Vagina (tissue), 2 donors: ENCODE data around the gene DOK5. TPM values are rescaled to one million over a fixed set of nuclear protein-coding genes. Genes with fewer than 3 reads are reported as not detected.

ENCODE experiments used
- DNase-seq, 2 donors: peaks; one replicate each; pipeline ENCODE4 v3.0.0-alpha.2; 2017; ENCODE audit errors: extremely low spot score in 2 of 2
- H3K27ac ChIP-seq: fragments of 200-600 bp; sonication (generic); one replicate; pipeline ENCODE4 v1.5.1; 2019
- H3K27me3 ChIP-seq: fragments of 200-600 bp; sonication (generic); one replicate; pipeline ENCODE4 v1.5.1; 2019
- H3K36me3 ChIP-seq, 2 donors: fragments of 200-600 bp; sonication (generic); one replicate each; pipeline ENCODE4 v1.5.1; 2017 to 2019
- H3K4me1 ChIP-seq: fragments of 200-600 bp; sonication (generic); one replicate; pipeline ENCODE4 v1.5.1; 2019
- H3K4me3 ChIP-seq, 2 donors: fragments of 200-600 bp; sonication (generic); 1 replicate in 1 of 2; 2 replicates in 1 of 2; pipeline ENCODE4 v1.5.1; 2016 to 2019
- H3K9me3 ChIP-seq: fragments of 200-600 bp; sonication (generic); one replicate; pipeline ENCODE4 v1.5.1; 2019
- POLR2A ChIP-seq, 2 donors: fragments of 450-650 bp; IDR thresholded peaks; one replicate each; pipeline ENCODE4 v1.6.1; 2017; ENCODE audit warnings: antibody characterized with exemption in 2 of 2, mild to moderate bottlenecking in 2 of 2, moderate library complexity in 2 of 2
- POLR2AphosphoS5 ChIP-seq, 2 donors: sonication (generic); formaldehyde crosslinking; IDR thresholded peaks; one replicate each; pipeline ENCODE4 v1.9.0; 2017; ENCODE audit warnings: antibody characterized with exemption in 2 of 2, mild to moderate bottlenecking in 2 of 2, low read depth in 1 of 2; ENCODE audit not compliant: insufficient read depth in 1 of 2
- intact Hi-C: fragments of 100-400 bp; cut with DNase I; formaldehyde crosslinking; loops from one replicate; pipeline ENCODE4 v1.15.1; 2023
- total RNA-seq: library from RNA; depleted of rRNA; stranded (reverse); fragments of >200 nt; gene quantifications from one replicate; pipeline ENCODE4 v1.2.3, GENCODE V29; 2016
- TF ChIP-seq, protein P1 (sequence below), 3 experiments: fragments of 450-650 bp in 2 of 3; fragments of 200-600 bp in 1 of 3; sonication (generic) in 1 of 3; IDR thresholded peaks; one replicate each; pipeline ENCODE4 v1.5.1; 2017 to 2019; ENCODE audit warnings: antibody characterized with exemption in 3 of 3, mild to moderate bottlenecking in 2 of 3, moderate library complexity in 2 of 3

The DOK5 gene
- total RNA-seq: 2.5 TPM

DNA sequence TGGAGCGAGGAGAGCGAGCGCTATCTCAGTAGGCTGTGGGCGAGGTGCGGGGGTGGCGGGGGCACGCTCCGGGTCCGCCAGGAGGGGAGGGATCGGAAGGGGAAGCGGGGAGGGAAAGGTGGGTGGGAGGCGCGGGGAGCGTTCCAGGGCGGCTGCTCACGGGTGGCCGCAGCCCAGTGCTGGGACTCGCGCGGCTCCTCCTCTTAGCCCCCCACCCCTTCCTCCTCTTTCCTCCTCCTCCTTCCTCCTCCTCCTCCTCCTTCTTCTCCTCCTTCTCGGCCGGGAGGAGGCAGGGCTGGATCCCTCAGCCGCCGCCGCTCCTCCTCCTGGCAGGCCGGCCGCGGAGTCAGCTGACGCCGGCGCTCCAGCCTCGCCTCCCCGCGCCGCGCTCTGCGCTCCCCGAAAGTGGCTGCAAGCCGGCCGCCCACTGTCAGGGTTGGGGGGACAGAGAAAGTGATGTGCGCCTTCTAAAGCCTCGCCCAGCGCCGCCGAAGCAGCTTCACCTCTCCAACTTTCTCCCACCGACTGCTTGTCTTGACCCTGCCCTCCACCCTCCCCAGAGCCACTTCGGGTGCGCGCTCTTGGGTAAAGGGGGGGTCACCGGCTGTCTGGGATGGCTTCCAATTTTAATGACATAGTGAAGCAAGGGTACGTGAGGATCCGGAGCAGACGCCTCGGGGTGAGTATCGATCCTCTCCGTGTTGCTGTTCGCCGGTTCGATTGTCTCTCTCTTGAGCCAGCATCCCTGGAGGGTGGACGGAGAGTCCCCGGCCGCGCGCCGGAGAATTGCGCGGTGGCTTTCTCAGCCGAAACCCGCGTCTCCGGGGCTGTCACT is at the start of gene DOK5:
TSS of gene DOK5 (plus strand) at position 260 of the 835 bp plus-strand sequence. CDS start at position 614, 354 bp downstream.
- no peak for TF ChIP-seq POLR2A (IDR thresholded peaks at IDR 0.05)
- TF ChIP-seq, protein P1, sequence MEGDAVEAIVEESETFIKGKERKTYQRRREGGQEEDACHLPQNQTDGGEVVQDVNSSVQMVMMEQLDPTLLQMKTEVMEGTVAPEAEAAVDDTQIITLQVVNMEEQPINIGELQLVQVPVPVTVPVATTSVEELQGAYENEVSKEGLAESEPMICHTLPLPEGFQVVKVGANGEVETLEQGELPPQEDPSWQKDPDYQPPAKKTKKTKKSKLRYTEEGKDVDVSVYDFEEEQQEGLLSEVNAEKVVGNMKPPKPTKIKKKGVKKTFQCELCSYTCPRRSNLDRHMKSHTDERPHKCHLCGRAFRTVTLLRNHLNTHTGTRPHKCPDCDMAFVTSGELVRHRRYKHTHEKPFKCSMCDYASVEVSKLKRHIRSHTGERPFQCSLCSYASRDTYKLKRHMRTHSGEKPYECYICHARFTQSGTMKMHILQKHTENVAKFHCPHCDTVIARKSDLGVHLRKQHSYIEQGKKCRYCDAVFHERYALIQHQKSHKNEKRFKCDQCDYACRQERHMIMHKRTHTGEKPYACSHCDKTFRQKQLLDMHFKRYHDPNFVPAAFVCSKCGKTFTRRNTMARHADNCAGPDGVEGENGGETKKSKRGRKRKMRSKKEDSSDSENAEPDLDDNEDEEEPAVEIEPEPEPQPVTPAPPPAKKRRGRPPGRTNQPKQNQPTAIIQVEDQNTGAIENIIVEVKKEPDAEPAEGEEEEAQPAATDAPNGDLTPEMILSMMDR (IDR thresholded peaks at IDR 0.05): no peak
- TF ChIP-seq POLR2AphosphoS5 (IDR thresholded peaks at IDR 0.05; ENCODE audit: insufficient read depth in 1 of 2, low read depth in 1 of 2): no peak
- DNase-seq: peak in 1 of 2 donors; percentile 67

DNA sequence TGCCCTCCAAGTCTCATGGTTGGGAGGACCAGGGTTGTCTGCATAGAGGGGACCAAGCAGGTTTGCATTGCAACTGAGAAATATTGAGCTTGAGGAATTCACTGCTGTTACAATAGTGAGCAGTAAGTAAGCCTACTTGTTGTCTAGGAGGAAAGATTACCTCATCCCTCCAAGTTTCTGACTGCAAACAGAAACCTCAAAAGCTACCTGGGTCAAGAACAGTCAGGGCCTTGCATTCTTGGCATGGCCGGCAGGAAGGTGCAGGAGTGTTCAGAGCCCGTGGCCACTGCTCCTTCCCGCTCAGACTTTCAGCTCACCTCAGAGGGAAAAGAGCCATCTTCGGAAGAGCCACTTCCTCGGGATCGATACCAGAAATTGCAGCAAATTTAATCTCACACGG is 46.0 kb upstream of the DOK5 start:
- H3K9me3 ChIP-seq: no peaks in the 10 kb centered on the region
- no peaks in the 10 kb centered on the region for H3K27me3 ChIP-seq
- H3K4me1 ChIP-seq: no peaks in the 10 kb centered on the region
- TF ChIP-seq, protein P1 (IDR thresholded peaks at IDR 0.05): no peak
- TF ChIP-seq POLR2AphosphoS5 (IDR thresholded peaks at IDR 0.05; ENCODE audit: insufficient read depth in 1 of 2, low read depth in 1 of 2) (no peak), POLR2A (IDR thresholded peaks at IDR 0.05) (no peak)
- intact Hi-C loops: no loop called here
- no peaks in the 10 kb centered on the region for H3K36me3 ChIP-seq
- no peak for DNase-seq
- no peak overlapping the region for H3K4me3 ChIP-seq
- no peak overlapping the region for H3K27ac ChIP-seq

More for the DNA sequence above, at the start of gene DOK5:
- Histone ChIP-seq H3K9me3 (no peaks in the 10 kb centered on the region), H3K4me1 (peaks cover 7% of the 10 kb centered on the region), H3K27me3 (no peaks in the 10 kb centered on the region), H3K27ac (no peak within 1 kb of the TSS), H3K4me3 (peak within 1 kb of the TSS; percentile 45 to 51), H3K36me3 (no peaks in the 10 kb centered on the region)
- intact Hi-C loops: no loop called here

DNA sequence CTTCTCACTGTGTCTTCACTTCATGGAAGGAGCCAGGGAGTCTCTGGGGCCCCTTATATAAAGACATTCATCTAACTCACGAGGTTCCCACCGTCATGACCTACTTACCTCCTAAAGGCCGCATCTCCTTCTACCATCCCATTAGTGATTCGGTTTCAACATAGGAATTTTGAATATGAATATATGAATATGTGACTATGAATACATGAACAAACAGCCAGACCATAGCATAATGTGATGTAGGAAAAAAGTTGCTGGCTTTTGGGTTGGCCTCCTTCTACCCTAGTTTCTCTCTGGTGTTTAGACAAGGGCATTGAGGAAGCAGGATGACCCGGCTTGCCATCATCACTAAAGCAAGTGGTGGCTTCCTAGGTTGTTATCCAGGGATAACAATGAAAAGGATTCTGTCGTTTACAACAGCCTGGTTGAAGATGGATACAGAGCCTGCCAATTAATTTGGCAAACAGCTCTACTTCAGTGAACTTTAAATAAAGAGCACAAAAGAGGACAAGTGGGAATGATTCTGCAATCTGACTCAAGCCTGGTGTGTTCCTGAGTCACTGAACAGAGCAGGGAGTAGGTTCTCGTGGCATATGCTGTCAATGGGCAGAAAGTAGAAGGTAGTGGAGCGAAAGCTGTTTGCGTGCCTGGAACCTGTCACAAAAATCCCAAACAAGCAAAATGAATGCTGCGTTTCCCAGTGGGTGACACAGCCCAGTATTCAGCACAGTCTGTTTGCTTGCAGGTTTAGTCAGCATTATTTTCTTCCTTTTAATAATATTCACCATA is 44.0 kb upstream of the DOK5 start:
- Histone ChIP-seq H3K27ac (no peak overlapping the region), H3K27me3 (no peaks in the 10 kb centered on the region), H3K36me3 (no peaks in the 10 kb centered on the region), H3K9me3 (no peaks in the 10 kb centered on the region), H3K4me1 (no peaks in the 10 kb centered on the region), H3K4me3 (no peak overlapping the region)
- TF ChIP-seq POLR2A (IDR thresholded peaks at IDR 0.05): no peak
- TF ChIP-seq, protein P1 (IDR thresholded peaks at IDR 0.05): no peak
- TF ChIP-seq POLR2AphosphoS5 (IDR thresholded peaks at IDR 0.05; ENCODE audit: insufficient read depth in 1 of 2, low read depth in 1 of 2): no peak
- intact Hi-C loops: no loop called here
- DNase-seq: no peak

DNA sequence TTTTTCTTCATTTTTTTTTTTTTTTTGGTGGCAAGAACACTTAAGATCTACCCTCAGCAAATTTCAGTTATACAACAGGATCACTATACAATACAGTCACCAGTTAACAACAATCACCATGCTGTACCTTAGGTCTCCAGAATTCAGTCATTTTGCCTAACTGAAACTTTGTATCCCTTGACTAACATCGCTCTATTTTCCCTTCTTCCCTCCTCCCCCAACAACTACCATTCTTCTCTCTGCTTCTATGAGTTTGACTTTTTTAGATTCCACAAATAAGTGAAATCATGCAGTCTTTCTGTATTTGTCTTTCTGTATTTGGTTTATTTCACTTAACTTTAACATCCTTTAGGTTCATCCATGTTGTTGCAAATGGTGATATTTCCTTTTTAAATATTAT is 42.4 kb upstream of the DOK5 start:
- Histone ChIP-seq H3K27me3 (no peaks in the 10 kb centered on the region), H3K4me1 (no peaks in the 10 kb centered on the region), H3K4me3 (no peak overlapping the region), H3K27ac (no peak overlapping the region), H3K9me3 (no peaks in the 10 kb centered on the region), H3K36me3 (no peaks in the 10 kb centered on the region)
- no peak for DNase-seq
- intact Hi-C loops: no loop called here
- TF ChIP-seq, protein P1 (IDR thresholded peaks at IDR 0.05): no peak
- TF ChIP-seq POLR2A (IDR thresholded peaks at IDR 0.05) (no peak), POLR2AphosphoS5 (IDR thresholded peaks at IDR 0.05; ENCODE audit: insufficient read depth in 1 of 2, low read depth in 1 of 2) (no peak)
